Measurements from ENCODE around the gene KIAA0825.
A peak's percentile ranks its signal among the peaks of the same experiment; 100 is the strongest.

The KIAA0825 gene

GRCh38 chr5:94396687-94397086, 221.7 kb downstream of the KIAA0825 start:
- Histone ChIP-seq H3K4me3 (ENCODE audit: low read length in 2 of 2) (no peak overlapping the region), H3K27ac (ENCODE audit: low read length) (no peak overlapping the region), H3K27me3 (ENCODE audit: control insufficient read depth in 1 of 2, insufficient read depth in 2 of 2, low read length in 2 of 2) (no peaks in the 10 kb centered on the region), H3K9ac (ENCODE audit: low read length in 2 of 2) (no peak overlapping the region), H3K4me1 (ENCODE audit: control insufficient read depth, insufficient read depth, low read length) (no peaks in the 10 kb centered on the region), H3K9me3 (ENCODE audit: control insufficient read depth in 2 of 2, low read length in 2 of 2) (no peaks in the 10 kb centered on the region), H3K36me3 (ENCODE audit: control insufficient read depth in 2 of 2, insufficient read depth in 2 of 2, low read length in 2 of 2) (no peaks in the 10 kb centered on the region)

GRCh38 chr5:94395468-94395867, 222.9 kb downstream of the KIAA0825 start:
- H3K27me3 ChIP-seq (ENCODE audit: control insufficient read depth in 1 of 2, insufficient read depth in 2 of 2, low read length in 2 of 2): no peaks in the 10 kb centered on the region
- H3K27ac ChIP-seq (ENCODE audit: low read length): no peak overlapping the region
- H3K4me1 ChIP-seq (ENCODE audit: control insufficient read depth, insufficient read depth, low read length): no peaks in the 10 kb centered on the region
- no peaks in the 10 kb centered on the region for H3K9me3 ChIP-seq (ENCODE audit: control insufficient read depth in 2 of 2, low read length in 2 of 2)
- H3K36me3 ChIP-seq (ENCODE audit: control insufficient read depth in 2 of 2, insufficient read depth in 2 of 2, low read length in 2 of 2): no peaks in the 10 kb centered on the region
- H3K4me3 ChIP-seq (ENCODE audit: low read length in 2 of 2): no peak overlapping the region
- H3K9ac ChIP-seq (ENCODE audit: low read length in 2 of 2): no peak overlapping the region

GRCh38 chr5:94391996-94392395, 226.4 kb downstream of the KIAA0825 start:
- Histone ChIP-seq H3K27me3 (ENCODE audit: control insufficient read depth in 1 of 2, insufficient read depth in 2 of 2, low read length in 2 of 2) (no peaks in the 10 kb centered on the region), H3K36me3 (ENCODE audit: control insufficient read depth in 2 of 2, insufficient read depth in 2 of 2, low read length in 2 of 2) (no peaks in the 10 kb centered on the region), H3K4me3 (ENCODE audit: low read length in 2 of 2) (no peak overlapping the region), H3K9me3 (ENCODE audit: control insufficient read depth in 2 of 2, low read length in 2 of 2) (no peaks in the 10 kb centered on the region), H3K9ac (ENCODE audit: low read length in 2 of 2) (no peak overlapping the region), H3K27ac (ENCODE audit: low read length) (no peak overlapping the region), H3K4me1 (ENCODE audit: control insufficient read depth, insufficient read depth, low read length) (no peaks in the 10 kb centered on the region)

GRCh38 chr5:94389515-94389899, 228.9 kb downstream of the KIAA0825 start:
- no peaks in the 10 kb centered on the region for H3K36me3 ChIP-seq (ENCODE audit: control insufficient read depth in 2 of 2, insufficient read depth in 2 of 2, low read length in 2 of 2)
- no peaks in the 10 kb centered on the region for H3K4me1 ChIP-seq (ENCODE audit: control insufficient read depth, insufficient read depth, low read length)
- H3K27ac ChIP-seq (ENCODE audit: low read length): no peak overlapping the region
- H3K4me3 ChIP-seq (ENCODE audit: low read length in 2 of 2): no peak overlapping the region
- no peaks in the 10 kb centered on the region for H3K9me3 ChIP-seq (ENCODE audit: control insufficient read depth in 2 of 2, low read length in 2 of 2)
- no peaks in the 10 kb centered on the region for H3K27me3 ChIP-seq (ENCODE audit: control insufficient read depth in 1 of 2, insufficient read depth in 2 of 2, low read length in 2 of 2)
- H3K9ac ChIP-seq (ENCODE audit: low read length in 2 of 2): no peak overlapping the region

GRCh38 chr5:94388773-94389514, 229.5 kb downstream of the KIAA0825 start:
- no peaks in the 10 kb centered on the region for H3K27me3 ChIP-seq (ENCODE audit: control insufficient read depth in 1 of 2, insufficient read depth in 2 of 2, low read length in 2 of 2)
- H3K4me1 ChIP-seq (ENCODE audit: control insufficient read depth, insufficient read depth, low read length): no peaks in the 10 kb centered on the region
- H3K27ac ChIP-seq (ENCODE audit: low read length): no peak overlapping the region
- no peak overlapping the region for H3K9ac ChIP-seq (ENCODE audit: low read length in 2 of 2)
- no peaks in the 10 kb centered on the region for H3K9me3 ChIP-seq (ENCODE audit: control insufficient read depth in 2 of 2, low read length in 2 of 2)
- no peak overlapping the region for H3K4me3 ChIP-seq (ENCODE audit: low read length in 2 of 2)
- no peaks in the 10 kb centered on the region for H3K36me3 ChIP-seq (ENCODE audit: control insufficient read depth in 2 of 2, insufficient read depth in 2 of 2, low read length in 2 of 2)

- Histone ChIP-seq H3K27ac (ENCODE audit: low read length) (no peak overlapping the region), H3K9ac (ENCODE audit: low read length in 2 of 2) (no peak overlapping the region)
Measured at GRCh38 chr5:94385767-94386166, 232.6 kb downstream of the KIAA0825 start.

GRCh38 chr5:94378062-94378461, 240.3 kb downstream of the KIAA0825 start:
- Histone ChIP-seq H3K36me3 (ENCODE audit: control insufficient read depth in 2 of 2, insufficient read depth in 2 of 2, low read length in 2 of 2) (no peaks in the 10 kb centered on the region), H3K27me3 (ENCODE audit: control insufficient read depth in 1 of 2, insufficient read depth in 2 of 2, low read length in 2 of 2) (no peaks in the 10 kb centered on the region), H3K4me3 (ENCODE audit: low read length in 2 of 2) (no peak overlapping the region), H3K9ac (ENCODE audit: low read length in 2 of 2) (no peak overlapping the region), H3K9me3 (ENCODE audit: control insufficient read depth in 2 of 2, low read length in 2 of 2) (no peaks in the 10 kb centered on the region), H3K27ac (ENCODE audit: low read length) (no peak overlapping the region), H3K4me1 (ENCODE audit: control insufficient read depth, insufficient read depth, low read length) (no peaks in the 10 kb centered on the region)

More at GRCh38 chr5:94385767-94386166, 232.6 kb downstream of the KIAA0825 start:
- no peaks in the 10 kb centered on the region for H3K9me3 ChIP-seq (ENCODE audit: control insufficient read depth in 2 of 2, low read length in 2 of 2)
- H3K36me3 ChIP-seq (ENCODE audit: control insufficient read depth in 2 of 2, insufficient read depth in 2 of 2, low read length in 2 of 2): no peaks in the 10 kb centered on the region
- H3K4me3 ChIP-seq (ENCODE audit: low read length in 2 of 2): no peak overlapping the region
- no peaks in the 10 kb centered on the region for H3K27me3 ChIP-seq (ENCODE audit: control insufficient read depth in 1 of 2, insufficient read depth in 2 of 2, low read length in 2 of 2)
- H3K4me1 ChIP-seq (ENCODE audit: control insufficient read depth, insufficient read depth, low read length): no peaks in the 10 kb centered on the region

- Histone ChIP-seq H3K4me1 (ENCODE audit: control insufficient read depth, insufficient read depth, low read length) (no peaks in the 10 kb centered on the region), H3K27ac (ENCODE audit: low read length) (no peak overlapping the region), H3K4me3 (ENCODE audit: low read length in 2 of 2) (peak overlapping the region in 1 of 2 donors; percentile 36), H3K36me3 (ENCODE audit: control insufficient read depth in 2 of 2, insufficient read depth in 2 of 2, low read length in 2 of 2) (no peaks in the 10 kb centered on the region), H3K9me3 (ENCODE audit: control insufficient read depth in 2 of 2, low read length in 2 of 2) (no peaks in the 10 kb centered on the region), H3K9ac (ENCODE audit: low read length in 2 of 2) (no peak overlapping the region), H3K27me3 (ENCODE audit: control insufficient read depth in 1 of 2, insufficient read depth in 2 of 2, low read length in 2 of 2) (no peaks in the 10 kb centered on the region)
Measured at GRCh38 chr5:94376672-94377345, 241.6 kb downstream of the KIAA0825 start.

- H3K4me1 ChIP-seq (ENCODE audit: control insufficient read depth, insufficient read depth, low read length): no peaks in the 10 kb centered on the region
- no peak overlapping the region for H3K27ac ChIP-seq (ENCODE audit: low read length)
- H3K4me3 ChIP-seq (ENCODE audit: low read length in 2 of 2): no peak overlapping the region
- H3K27me3 ChIP-seq (ENCODE audit: control insufficient read depth in 1 of 2, insufficient read depth in 2 of 2, low read length in 2 of 2): no peaks in the 10 kb centered on the region
- no peak overlapping the region for H3K9ac ChIP-seq (ENCODE audit: low read length in 2 of 2)
- H3K9me3 ChIP-seq (ENCODE audit: control insufficient read depth in 2 of 2, low read length in 2 of 2): no peaks in the 10 kb centered on the region
- no peaks in the 10 kb centered on the region for H3K36me3 ChIP-seq (ENCODE audit: control insufficient read depth in 2 of 2, insufficient read depth in 2 of 2, low read length in 2 of 2)
Measured at GRCh38 chr5:94375801-94376200, 242.6 kb downstream of the KIAA0825 start.

GRCh38 chr5:94374336-94374735, 244.1 kb downstream of the KIAA0825 start:
- Histone ChIP-seq H3K27me3 (ENCODE audit: control insufficient read depth in 1 of 2, insufficient read depth in 2 of 2, low read length in 2 of 2) (no peaks in the 10 kb centered on the region), H3K9me3 (ENCODE audit: control insufficient read depth in 2 of 2, low read length in 2 of 2) (no peaks in the 10 kb centered on the region), H3K4me3 (ENCODE audit: low read length in 2 of 2) (no peak overlapping the region), H3K4me1 (ENCODE audit: control insufficient read depth, insufficient read depth, low read length) (no peaks in the 10 kb centered on the region), H3K27ac (ENCODE audit: low read length) (no peak overlapping the region), H3K9ac (ENCODE audit: low read length in 2 of 2) (no peak overlapping the region), H3K36me3 (ENCODE audit: control insufficient read depth in 2 of 2, insufficient read depth in 2 of 2, low read length in 2 of 2) (no peaks in the 10 kb centered on the region)

GRCh38 chr5:94367900-94368299, 250.5 kb downstream of the KIAA0825 start:
- peaks cover 2% of the 10 kb centered on the region for H3K4me1 ChIP-seq (ENCODE audit: control insufficient read depth, insufficient read depth, low read length)
- no peaks in the 10 kb centered on the region for H3K9me3 ChIP-seq (ENCODE audit: control insufficient read depth in 2 of 2, low read length in 2 of 2)
- H3K9ac ChIP-seq (ENCODE audit: low read length in 2 of 2): no peak overlapping the region
- H3K27me3 ChIP-seq (ENCODE audit: control insufficient read depth in 1 of 2, insufficient read depth in 2 of 2, low read length in 2 of 2): no peaks in the 10 kb centered on the region
- no peak overlapping the region for H3K4me3 ChIP-seq (ENCODE audit: low read length in 2 of 2)
- H3K27ac ChIP-seq (ENCODE audit: low read length): no peak overlapping the region
- no peaks in the 10 kb centered on the region for H3K36me3 ChIP-seq (ENCODE audit: control insufficient read depth in 2 of 2, insufficient read depth in 2 of 2, low read length in 2 of 2)
